SK-MEL-5 (cell line): Measurements from ENCODE around the gene HAO1. TPM values are rescaled to one million over a fixed set of nuclear protein-coding genes. Genes with fewer than 3 reads are reported as not detected.

Experiments used
- DNase-seq: peaks from one replicate; pipeline ENCODE4 v3.0.0-alpha.2; 2016; ENCODE audit warnings: low read depth, low spot score
- in situ Hi-C: cut with HindIII; loops from 2 replicates; pipeline ENCODE4 v1.10.0; 2016; ENCODE audit warnings: low sequenced_read_pairs, high pct_unique_total_duplicates, low pct_unique_long_range_greater_than_20kb
- total RNA-seq: library from RNA; depleted of rRNA; stranded (reverse); fragments of >200 nt; shearing (Covaris generic); gene quantifications from 2 replicates; pipeline ENCODE4 v1.2.3, GENCODE V29; 2014

HAO1 gene
- total RNA-seq, 1 experiment from 2014 or later: not detected

- no peak for DNase-seq
- in situ Hi-C loops: no loop called here
These were observed 2.9 kb downstream of the HAO1 start for GRCh38 chr20:7937328-7937727.

DNA sequence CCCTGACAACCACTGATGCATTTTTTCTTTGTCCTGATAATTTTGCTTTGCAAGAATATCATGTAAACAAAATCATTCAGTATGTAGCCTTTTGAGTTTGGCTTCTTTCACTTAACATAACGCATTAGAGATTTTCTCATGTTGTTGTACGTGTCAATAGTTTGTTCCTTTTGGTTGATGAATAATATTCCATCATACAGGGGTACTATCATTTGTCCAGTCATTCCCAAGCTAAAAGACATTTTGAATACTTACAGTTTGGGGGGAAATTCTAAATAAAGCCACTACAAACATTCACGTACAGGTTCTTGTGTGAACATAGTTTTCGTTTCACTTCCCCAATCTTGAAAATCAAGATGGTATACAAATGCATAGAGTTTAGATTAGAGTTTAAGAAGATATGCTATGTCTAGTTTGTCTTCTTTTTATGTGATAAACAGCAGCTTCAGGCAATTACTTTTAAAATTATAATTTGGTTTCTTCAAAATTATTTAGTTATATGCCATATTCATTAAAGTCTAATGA lies 5.2 kb downstream of the HAO1 start:
- in situ Hi-C loops: no loop called here

DNA sequence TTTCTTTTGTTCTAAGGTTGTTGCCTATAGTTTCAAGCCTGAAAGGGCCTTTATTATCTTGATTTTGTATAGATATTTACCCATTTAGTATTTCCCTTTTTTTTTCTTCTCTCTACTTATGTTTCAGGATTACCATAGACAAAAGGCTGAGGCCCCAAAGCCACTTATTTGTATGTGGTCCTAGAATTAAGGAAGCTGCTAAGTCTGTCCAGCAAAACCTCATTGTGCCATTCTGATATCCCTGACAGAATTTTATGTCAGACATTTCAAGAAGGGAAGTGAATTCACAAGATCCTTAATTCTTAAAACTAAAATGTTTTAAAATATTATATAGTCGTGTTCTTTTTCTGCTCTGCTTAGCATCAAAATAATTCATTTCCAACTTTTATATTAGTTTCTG lies 6.9 kb downstream of the HAO1 start:
- in situ Hi-C loops: no loop called here
- no peak for DNase-seq

More for the DNA sequence above, 5.2 kb downstream of the HAO1 start:
- DNase-seq: no peak

GRCh38 chr20:7930343-7930742 lies 9.9 kb downstream of the HAO1 start:
- DNase-seq: no peak
- in situ Hi-C loops: no loop called here

DNA sequence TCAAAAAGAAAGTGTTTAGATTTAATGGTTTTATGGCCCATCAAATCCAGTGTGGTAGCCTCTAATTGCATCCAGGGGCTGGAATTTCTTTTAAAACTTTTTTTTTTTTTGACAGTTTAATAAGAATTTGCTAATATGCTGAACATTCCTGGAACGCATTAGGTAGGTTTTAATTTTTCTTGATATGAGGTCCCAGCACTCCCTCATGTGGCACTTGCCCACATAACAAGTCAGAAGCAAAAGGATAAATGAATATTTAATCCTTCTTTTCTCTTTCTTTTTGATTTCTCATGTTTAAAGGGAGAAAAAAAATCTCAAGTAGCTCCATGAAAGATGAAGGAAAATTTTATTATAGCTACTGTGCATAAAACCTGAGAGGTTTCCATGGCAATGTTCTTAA lies 13.5 kb downstream of the HAO1 start:
- DNase-seq: peak; percentile 59
- in situ Hi-C loops: no loop called here

DNA sequence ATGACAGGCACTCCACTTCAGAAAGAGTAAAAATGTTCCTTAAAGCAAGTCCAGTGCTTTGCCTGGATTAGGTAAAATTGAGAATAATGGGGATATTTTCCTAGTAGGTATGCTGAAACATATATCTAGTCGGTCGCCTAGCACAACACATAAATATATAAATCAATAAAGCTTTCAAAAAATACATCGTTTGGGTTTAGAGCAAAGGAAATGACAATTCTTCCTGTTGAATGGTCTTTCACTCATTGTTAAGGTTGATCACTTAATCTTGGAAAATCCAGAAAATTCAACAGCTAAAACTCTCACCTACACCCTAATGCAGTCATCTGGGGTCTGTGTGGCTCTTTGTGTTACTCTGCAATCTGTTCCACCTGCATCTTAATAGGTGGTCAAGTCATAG lies 13.9 kb downstream of the HAO1 start:
- in situ Hi-C loops: no loop called here
- no peak for DNase-seq

DNA sequence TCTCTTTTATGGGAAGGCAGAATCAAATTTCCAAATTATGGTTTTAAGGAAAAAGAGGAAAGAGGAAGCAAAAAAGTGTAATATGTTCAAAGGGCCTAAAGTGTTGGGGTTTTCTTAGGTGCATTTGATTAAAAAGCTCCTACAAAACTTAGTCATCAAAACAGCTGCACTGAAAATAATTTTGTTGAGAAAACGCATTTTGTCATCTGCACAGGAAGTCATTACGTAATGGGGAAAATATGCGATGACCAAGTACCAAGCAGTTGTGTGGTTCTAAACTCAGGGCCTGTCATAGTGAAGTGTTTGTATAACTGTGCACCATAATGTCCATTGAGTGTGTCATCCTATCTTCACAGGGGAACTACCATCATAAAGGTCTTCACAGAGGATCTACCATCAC lies 15.6 kb downstream of the HAO1 start:
- no peak for DNase-seq
- in situ Hi-C loops: no loop called here

GRCh38 chr20:7916648-7917047 lies 23.6 kb downstream of the HAO1 start:
- DNase-seq: no peak
- in situ Hi-C loops: no loop called here

GRCh38 chr20:7912551-7912950 lies 27.7 kb downstream of the HAO1 start:
- DNase-seq: no peak
- in situ Hi-C loops: no loop called here

DNA sequence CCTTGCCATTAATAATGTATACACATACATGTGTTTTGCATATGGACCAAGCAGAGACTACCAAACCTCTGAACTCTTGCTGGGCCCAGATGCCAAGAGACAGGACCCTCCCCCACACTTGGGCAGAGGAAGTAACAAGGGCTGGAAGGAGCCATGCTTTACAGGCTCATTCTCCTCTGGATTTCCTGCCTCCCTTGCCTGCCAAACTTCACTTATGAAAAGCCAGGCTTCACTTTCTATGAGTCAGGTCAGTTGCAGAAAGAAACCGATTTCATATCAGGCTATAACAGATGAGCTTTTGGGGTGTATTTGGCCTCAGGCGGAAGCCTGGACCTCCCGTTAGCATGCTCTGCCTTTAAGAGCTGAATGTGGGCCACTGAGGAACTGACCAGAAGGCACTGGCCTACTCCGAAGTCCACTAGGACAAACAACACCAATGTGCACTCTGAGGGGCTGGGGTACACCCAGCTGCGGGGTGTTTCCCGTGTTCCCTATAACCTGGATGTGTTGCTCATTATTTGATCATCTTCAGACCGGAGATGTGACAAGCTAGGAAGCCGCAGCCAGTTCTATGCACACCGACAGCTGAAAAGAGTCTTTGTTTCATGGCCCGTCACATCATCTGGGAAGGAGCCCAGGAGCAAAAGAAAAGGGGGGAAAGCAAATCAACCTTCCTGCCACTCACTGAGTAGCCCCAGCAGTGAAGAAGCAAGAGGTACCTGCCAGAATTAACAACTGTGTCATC lies 28.5 kb downstream of the HAO1 start:
- peak; percentile 58 for DNase-seq

GRCh38 chr20:7908905-7909304 lies 31.4 kb downstream of the HAO1 start:
- in situ Hi-C loops: no loop called here
- peak; percentile 67 for DNase-seq

More for the DNA sequence above, 28.5 kb downstream of the HAO1 start:
- in situ Hi-C loops: no loop called here

- no peak for DNase-seq
- in situ Hi-C loops: no loop called here
These were observed 36.8 kb downstream of the HAO1 start for GRCh38 chr20:7903429-7903828.

DNA sequence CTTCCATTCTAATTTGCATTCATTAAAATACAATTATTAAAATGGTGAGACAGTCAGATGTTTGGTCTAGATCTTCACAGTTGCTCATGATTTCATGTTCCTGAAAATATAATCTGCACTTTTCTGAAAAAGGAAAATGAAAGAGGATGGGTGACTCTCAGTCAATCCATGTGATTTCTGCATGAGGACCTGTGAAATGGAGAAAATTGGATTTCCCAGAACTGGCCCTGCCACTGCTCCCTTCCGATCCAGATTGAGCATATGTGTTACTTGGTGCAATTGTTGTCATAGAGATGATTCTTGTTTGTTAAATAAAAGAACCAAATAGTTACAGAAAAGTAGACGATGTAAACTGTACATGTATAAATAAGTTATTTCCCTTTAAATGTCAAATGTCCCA lies 37.4 kb downstream of the HAO1 start:
- in situ Hi-C loops: no loop called here
- DNase-seq: no peak

DNA sequence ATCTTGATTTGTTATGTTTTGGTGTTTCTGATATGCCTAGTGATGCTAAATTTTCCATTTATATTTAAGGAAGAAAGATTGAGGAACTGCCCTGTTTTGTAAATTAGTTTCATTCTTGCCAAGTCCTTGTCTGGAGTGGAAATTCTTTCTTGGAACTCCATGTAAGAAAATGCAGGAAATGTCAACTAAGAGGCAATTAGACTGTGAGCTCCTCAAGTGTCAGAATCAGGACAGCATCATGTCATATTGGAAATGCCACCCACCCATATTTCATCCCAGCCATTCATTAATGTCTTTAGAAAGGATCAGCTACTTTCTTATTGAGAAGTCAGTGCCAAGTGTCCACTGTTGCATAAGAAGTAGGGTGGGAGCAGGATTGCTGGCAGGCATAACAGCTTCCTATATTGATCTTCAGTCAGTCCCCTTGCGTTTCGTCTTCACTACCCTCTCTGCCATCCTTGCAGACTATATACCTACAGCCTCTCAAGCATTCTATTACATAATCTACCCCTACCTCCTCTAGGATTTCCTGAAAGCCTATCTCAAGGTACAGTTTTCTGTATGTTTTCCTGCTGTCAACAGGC lies 42.4 kb downstream of the HAO1 start:
- no peak for DNase-seq
- in situ Hi-C loops: no loop called here

GRCh38 chr20:7893014-7893730 lies 47.1 kb downstream of the HAO1 start:
- in situ Hi-C loops: no loop called here

GRCh38 chr20:7891705-7892104 lies 48.6 kb downstream of the HAO1 start:
- in situ Hi-C loops: no loop called here
- DNase-seq: no peak

More at GRCh38 chr20:7893014-7893730, 47.1 kb downstream of the HAO1 start:
- DNase-seq: no peak

DNA sequence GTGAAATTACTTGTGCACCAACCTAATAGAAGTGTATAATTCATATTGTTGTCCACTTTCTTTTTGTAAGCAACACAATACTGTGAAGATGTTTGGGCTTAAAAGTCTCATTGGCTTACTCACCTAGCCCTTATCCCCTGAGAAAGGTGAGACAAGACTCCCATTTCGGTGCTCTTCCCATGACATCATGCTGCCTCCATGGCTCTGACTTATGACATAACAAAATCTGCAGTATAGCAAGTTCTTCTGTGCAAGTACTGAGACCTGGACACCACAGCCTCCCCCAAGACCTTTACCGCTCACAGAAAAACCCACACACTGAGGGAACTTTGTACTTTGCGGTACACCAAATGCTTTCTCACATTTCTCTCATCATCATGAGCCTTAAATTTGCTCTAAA lies 50.5 kb downstream of the HAO1 start:
- no peak for DNase-seq
- in situ Hi-C loops: no loop called here

DNA sequence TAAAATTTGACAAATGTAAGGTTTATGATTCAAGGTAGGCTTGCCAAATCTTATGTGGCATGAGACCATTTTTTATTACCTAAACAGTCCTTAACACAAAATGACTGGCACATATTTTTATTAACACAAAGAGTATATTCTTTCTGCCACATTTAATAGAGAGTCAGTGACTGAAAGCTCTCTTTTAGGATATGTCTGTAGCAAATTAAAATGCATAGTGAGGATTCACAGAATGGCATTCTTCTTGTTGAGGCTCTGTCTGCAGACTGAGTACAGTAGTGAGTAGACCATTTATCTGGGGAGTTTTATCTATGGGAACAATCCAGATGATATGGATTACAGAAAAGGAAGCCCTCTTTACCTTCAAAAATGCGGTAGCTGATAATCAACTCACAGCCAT lies 56.5 kb downstream of the HAO1 start:
- DNase-seq: peak; percentile 94
- in situ Hi-C loops: no loop called here

GRCh38 chr20:7883309-7883708 lies 56.9 kb downstream of the HAO1 start:
- in situ Hi-C loops: no loop called here
- peak; percentile 94 for DNase-seq
